HG03280 (cell line): ENCODE data around the gene SPHKAP.
"Not testable (repeated sequence)": the region's sequence is repeated elsewhere in the genome, so short reads cannot be mapped to it uniquely, and the experiment has no call there.

Experiments used
- ATAC-seq: cut with Tn5 transposase; IDR thresholded peaks from one replicate; pipeline ENCODE4 v1.9.1; 2021; ENCODE audit warnings: mild to moderate bottlenecking, moderate library complexity; ENCODE audit not compliant: unreplicated experiment

The SPHKAP gene, protein sequence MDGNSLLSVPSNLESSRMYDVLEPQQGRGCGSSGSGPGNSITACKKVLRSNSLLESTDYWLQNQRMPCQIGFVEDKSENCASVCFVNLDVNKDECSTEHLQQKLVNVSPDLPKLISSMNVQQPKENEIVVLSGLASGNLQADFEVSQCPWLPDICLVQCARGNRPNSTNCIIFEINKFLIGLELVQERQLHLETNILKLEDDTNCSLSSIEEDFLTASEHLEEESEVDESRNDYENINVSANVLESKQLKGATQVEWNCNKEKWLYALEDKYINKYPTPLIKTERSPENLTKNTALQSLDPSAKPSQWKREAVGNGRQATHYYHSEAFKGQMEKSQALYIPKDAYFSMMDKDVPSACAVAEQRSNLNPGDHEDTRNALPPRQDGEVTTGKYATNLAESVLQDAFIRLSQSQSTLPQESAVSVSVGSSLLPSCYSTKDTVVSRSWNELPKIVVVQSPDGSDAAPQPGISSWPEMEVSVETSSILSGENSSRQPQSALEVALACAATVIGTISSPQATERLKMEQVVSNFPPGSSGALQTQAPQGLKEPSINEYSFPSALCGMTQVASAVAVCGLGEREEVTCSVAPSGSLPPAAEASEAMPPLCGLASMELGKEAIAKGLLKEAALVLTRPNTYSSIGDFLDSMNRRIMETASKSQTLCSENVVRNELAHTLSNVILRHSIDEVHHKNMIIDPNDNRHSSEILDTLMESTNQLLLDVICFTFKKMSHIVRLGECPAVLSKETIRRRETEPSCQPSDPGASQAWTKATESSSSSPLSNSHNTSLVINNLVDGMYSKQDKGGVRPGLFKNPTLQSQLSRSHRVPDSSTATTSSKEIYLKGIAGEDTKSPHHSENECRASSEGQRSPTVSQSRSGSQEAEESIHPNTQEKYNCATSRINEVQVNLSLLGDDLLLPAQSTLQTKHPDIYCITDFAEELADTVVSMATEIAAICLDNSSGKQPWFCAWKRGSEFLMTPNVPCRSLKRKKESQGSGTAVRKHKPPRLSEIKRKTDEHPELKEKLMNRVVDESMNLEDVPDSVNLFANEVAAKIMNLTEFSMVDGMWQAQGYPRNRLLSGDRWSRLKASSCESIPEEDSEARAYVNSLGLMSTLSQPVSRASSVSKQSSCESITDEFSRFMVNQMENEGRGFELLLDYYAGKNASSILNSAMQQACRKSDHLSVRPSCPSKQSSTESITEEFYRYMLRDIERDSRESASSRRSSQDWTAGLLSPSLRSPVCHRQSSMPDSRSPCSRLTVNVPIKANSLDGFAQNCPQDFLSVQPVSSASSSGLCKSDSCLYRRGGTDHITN (N-terminal part only)

DNA sequence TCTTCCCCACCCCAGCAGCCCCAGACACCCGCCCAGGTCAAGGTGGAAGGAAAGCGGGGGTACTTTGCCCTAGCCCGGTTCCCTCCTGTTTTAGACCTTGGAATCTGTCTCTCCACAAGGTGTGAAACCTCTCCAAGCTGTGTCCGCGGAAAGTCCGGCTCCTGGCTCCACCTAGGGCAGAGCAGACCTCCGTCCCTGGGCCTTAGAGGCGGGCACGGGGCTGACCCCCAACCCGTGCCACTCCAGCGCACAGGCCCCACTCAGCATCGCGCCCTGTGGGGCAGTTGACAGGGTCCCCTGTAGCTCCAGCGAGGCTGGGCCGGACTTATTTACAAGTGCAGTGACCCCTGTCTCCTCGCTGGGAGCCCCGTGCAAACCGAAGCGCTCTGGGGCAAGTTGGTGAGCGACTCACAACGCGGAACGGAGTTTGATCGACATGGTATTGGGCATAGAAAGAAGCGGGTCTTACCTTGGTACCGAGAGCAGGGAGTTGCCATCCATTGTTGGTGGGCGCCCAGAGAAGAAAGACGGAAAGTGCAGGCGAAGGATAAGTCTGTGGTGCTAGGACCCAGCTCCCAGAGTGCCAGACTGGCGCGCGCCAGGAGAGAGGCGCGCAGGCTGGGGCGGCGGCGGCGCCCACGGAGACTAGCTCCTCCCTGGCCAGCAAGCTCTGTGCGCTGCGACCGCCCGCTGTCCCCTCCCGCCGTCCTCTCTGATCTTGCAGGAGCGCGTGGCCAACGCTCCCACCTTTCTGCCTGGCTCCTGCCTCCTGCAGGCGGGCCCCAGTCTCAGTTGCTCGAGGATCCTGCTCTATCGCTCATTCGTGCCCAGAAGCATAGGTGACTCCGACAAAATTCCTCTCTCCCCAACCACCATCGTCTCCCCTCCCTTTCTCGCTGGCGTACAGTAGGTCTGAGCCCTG lies at the start of gene SPHKAP:
TSS of gene SPHKAP (minus strand) at position 590 of the 922 bp plus-strand sequence. CDS start at position 501, 89 bp downstream.
- no peak for ATAC-seq

DNA sequence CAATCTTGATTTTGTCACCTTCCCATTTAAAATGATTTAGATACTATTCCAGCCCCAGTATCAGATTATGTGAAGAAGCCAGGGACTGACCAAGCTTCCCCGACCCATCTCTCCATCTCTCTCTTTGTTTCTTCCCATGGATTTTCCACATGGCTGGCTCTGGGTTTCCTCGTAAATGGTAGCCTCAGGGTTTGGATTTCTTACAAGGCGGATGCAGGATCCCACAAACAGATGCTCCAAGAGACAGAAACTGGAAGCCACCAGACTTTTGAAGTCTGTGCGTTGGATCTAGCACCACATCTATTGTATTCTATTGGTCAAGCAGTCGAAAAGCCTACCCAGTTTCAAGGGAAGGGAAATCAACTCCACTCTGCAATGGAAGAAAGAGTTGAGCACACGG lies 46.0 kb upstream of the SPHKAP start:
- ATAC-seq = no peak

DNA sequence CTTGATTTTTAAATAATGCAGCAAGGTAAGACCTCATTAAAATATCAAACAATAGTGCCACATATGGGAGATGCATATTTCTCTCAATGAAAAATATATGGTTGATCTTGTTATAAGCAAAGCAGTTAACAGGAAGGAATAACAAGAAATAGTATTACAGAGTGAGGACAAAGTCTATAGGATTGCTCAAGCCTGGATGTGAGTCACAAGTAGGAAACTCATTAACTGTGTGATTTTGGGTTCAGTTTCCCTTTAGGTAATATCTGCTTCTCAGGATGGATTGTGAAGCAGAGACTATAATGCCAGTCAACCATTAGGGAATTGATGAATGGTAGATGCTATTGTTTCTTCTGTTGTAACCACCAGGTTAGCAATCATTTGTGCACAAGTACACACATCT lies 42.9 kb upstream of the SPHKAP start:
- ATAC-seq = no peak

DNA sequence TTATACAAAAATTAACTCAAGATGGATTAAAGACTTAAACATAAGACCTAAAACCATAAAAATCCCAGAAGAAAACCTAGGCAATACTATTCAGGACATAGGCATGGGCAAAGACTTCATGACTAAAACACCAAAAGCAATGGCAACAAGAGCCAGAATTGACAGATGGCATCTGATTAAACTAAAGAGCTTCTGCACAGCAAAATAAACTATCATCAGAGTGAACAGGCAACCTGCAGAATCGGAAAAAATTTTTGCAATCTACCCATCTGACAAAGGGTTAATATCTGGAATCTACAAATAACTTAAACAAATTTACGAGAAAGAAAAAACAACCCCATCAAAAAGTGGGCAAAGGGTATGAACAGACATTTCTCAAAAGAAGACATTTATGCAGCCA lies 37.1 kb upstream of the SPHKAP start:
- ATAC-seq = not testable (repeated sequence)

DNA sequence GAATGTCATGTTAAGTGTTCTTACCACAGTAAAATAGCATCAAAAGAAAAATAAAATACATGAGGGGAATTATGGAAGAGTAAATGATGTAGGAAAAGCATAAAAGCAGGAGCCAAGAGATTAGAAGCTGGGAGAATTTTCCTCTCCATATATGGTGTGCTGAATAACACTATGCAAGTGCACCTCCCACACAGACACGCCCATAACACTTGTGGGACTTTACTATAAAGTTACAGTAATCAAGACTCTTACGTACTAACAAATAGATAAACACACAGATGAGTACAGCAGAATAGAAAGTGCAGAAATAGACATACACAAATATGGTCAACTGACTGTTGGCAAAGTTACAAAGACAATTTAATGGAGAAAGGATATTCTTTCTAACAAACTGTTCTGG lies 16.0 kb upstream of the SPHKAP start:
- ATAC-seq = no peak

DNA sequence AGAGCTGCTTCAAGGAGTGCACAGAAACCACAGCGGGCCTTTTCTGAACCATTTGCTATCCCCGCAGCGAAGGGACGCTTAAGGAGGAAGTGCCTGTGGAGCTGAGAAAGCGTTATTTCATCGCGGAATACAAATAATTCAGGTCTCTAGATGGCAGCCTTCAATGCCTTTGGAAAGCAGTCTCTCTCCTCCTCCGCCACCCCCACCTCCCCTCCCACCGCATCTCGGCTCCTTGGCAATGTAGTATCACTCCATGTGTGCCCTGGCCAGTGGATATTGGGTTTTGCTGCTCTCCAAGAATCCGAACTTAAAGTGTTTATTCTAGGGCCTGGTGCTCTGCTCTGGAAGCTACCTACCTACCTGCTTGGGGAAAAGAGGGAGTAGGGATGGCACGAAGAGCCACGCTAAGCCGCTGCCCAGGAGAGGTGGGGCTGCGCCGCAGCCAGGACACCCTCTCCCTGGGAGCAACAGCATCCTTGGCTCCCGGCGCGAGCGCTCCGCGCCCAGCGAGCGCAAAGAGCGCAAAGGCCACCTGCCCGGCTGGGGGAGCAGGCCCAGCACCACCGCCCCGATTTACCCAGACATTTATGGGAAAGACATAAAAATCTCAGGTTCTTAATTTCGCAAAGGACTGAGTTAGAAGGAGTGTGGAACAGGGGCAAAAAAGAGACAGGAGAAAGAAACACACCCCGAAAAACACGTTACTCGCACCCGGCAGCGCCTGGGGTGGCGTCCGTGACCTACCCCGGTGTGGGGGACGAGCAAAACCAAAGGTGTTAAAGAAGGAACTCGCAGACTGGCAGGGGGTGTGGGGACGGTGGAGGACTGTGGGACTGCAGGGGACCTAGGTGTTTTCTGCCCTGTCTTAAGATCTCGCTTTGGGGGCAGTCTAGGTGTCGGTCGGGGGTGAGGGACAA lies 1.0 kb downstream of the SPHKAP start:
- ATAC-seq = no peak

DNA sequence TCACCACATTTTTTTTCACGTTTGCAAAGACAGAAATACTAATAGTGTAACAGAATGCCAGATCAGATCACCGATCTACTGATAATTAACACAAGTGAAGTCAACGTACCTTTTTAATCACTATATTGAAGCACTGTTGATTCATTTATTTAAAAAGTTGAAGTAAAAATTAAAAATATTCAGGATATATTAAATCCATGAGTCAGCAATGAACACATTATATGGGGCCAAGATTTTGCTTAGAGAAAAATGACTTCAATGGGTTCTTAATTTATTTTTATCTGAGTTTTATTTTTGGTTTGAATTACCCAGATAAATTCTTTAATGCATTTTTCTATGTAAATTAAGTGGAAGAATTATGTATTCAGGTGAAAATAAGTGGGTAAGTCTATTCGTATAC lies 14.2 kb downstream of the SPHKAP start:
- no peak for ATAC-seq

DNA sequence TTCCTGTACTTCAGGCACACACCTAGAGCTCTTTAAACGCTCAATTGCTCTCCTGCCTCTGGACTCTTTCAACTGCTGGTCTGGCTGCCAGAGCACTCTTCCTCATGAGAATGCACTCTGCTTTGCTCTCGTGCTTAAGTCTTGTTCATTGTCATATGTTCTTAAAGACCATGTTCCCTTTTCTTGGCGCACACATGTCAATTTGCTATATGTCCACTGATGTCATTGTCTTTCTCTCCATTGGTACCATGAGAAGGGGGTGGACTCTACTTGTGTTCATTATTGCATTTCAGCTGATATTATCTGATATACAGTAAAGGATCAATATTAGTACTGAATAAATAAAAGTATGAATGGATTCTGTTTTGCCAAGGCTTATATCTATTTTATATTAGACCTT lies 16.8 kb downstream of the SPHKAP start:
- no peak for ATAC-seq

DNA sequence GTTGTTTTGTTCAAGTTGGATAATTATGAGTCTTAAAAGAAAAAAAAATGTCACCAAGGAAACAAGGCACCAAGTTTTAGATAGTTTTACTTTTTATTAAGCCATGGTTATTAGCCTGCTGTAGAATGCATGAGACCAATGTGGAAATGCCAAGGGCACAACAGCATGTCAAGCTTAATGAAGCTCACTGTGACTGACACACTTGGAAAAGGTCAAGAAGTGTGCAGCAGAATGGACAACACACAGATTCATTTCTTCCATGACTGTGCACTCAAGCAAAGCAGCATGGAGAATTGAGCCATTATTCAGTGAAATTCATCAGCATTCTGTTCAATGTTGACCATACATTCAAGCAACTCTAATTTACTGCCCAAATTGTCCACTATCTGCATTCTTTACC lies 23.6 kb downstream of the SPHKAP start:
- no peak for ATAC-seq

DNA sequence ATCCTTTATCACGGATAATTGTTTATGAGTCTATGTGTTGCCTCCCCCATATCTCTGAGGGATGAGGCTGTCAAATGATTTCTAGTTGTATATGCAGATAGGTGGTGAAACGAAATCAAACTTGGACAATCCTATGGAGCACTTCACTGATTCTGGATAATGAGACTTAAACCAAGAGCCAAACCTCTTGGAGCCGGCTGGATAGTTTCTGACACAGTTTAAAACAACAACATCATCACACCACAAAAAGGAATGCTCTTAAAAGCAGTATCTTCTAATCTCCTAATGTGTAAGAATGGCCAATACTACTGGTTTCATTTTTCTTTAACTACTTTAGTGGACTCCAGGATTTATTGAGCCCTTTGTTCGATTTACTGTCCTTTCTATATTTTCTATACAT lies 36.5 kb downstream of the SPHKAP start:
- ATAC-seq = no peak

DNA sequence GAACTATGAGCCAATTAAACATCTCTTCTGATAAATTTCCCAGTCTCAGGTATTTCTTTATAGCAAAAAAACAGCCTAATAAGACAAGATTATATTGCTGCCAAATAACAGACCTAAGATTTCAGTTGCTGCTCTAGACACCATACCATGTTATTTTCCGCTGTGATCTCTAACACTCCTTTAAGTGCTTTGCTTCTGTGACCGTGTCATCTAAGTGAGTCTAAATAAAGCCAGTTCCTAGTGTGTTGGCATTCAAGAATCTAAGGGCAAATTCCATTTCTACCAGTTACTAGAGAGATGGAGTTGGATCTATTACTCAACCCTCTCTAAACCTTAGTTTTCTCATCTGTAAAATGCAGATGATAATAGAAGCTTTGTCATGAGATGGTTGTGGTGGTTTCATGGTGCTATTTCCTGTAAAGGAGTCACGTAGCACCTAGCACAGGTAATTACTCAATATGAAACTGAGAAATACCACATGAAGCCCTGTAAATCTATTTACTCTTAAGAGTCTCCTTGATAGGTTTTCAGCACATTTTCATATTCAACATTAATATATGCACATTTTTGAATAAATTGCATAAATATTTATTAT lies 40.5 kb downstream of the SPHKAP start:
- peak; percentile 91 for ATAC-seq

DNA sequence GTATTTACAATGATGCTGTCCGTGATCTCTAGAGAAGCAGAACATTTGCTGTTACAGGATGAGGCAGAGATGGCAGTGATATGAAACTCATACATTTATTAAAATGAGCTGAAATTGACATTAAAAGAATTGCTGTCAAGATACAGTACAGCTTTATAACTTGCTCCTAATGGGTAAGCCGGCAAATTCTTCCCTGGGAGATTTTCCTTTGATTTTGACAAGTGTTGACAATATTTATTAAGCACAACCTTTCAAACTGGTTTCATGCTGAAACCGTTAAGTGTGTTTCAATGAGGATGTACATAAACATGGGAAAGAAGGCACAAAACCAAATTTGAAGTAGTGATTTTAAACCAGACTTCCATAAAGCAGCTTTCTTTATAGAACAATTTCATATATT lies 45.5 kb downstream of the SPHKAP start:
- ATAC-seq = no peak

DNA sequence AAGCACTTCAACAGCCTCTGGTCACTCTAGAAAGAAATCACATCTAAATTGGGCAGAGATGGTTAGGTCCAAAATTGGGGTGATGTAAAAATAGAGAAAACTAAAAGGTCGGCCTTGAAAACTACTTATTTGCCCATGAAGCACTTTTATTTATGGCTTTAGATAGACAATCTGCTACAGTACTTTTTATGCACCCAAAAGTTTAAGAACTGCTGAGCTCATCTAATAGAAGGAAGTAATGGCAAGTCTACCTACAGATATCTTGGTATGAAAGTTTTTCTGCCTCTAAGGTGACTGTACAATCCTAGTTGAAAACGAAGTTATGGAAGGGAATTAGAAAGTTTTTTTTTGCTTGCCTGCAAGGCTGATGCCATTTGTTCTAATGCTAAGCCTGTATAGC lies 46.2 kb downstream of the SPHKAP start:
- ATAC-seq = no peak

DNA sequence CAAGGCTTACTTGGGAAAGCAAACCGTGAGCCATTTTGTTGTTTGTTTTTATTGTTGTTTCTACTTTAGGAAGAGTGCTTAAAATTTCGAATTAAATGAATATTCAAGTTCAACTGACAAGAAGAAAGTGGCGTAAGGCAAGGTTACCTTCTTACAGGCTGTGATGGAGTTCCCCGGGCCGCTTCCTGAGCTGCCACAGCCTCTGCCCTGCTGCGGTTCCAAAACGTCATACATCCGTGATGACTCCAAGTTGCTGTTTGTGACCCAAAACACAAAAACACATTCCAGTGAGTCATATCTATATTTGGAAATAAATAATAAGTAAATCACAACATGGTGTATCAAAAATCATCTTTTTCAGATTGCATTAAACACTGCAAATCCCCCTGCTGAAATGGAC lies 49.7 kb downstream of the SPHKAP start:
- ATAC-seq = no peak

DNA sequence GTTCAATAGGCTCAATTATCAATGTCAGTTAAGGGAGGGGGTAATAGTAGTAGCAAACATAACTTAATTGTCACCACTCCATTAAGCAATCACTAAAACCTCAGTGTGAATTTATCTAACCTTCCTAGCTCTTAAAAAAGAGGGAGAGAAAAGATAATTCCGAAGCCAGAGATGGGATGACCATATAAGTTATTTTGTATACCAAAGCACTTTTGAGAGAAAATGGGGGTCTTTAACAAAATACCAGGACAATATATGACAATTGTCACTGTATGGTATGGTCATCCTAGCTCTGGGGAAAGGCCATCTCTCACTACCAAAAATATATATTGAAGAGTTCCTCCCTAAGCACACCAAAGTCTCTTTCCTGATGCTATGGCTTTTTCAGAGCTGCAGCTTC lies 55.1 kb downstream of the SPHKAP start:
- ATAC-seq = no peak

DNA sequence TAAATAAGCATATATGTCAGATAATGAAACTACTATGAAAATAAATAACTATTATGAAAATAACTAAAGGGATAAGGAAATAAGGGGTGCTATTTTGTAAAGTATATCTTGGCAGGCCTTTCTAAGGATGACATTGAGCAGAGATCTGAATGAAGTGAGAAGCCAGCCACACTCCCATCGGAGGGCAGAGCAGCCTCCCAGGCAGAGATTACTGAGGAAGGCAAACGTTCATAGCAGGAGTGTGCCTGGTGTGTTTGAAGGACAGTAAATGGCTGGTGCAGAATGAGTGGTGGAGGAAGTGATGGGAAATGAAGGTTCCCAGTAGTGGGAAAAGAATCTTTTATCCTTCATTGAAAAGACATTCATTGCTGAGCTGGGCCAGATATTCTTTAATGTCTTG lies 62.5 kb downstream of the SPHKAP start:
- no peak for ATAC-seq

DNA sequence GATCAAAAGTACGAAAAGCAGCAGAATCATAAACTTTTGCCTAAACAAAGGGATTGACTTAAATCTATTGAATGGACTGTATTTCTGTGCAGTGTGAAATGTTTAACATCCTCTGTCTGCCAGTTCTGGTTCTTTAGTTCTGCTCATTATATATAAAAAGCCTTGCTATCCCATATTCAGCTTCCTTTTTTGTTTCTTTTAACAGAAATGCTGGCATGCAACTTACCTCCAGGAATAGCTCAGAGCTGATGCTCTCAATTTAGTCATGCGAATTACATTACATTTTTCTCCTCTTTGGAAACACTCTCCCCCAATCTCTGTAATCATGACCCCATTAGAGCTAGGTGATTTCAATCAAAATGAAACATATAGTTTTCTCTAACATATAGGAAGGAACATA lies 73.6 kb downstream of the SPHKAP start:
- ATAC-seq = no peak

DNA sequence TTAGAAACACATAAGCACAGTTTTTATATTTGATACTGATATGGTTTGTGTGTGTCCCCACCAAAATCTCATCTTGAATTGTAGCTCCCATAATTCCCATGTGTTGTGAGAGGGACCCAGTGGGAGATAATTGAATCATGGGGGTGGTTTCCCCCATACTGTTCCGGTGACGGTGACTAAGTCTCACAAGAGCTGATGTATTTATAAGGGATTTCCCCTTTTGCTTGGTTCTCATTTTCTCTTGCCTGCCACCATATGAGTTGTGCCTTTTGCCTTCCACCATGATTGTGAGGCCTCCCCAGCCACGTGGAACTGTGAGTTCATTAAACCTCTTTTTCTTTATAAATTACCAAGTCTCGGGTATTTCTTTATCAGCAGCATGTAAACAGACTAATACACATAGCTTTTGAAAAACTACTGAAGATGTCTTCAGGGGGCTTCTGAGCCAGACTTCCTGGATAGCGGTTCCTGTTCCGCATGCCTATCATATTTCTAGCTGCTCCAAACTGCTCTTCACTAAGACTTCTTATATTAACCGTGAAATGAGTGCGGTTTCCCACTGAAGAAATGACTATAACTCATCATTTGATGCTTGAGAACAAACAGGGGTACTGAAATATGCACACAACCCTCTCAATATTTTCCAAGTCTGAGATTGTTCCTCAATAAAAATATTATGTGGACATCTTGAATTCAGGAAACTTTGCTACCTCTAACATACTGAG lies 75.8 kb downstream of the SPHKAP start:
- ATAC-seq = no peak
